ENCODE measurements around the gene MCC.

The MCC gene

GRCh38 chr5:113271015-113271414 is 217.2 kb downstream of the MCC start:
- DNase-seq (ENCODE audit: low spot score) = no peak

- DNase-seq (ENCODE audit: low spot score) = no peak
These were observed 218.2 kb downstream of the MCC start for GRCh38 chr5:113270086-113270485.

GRCh38 chr5:113269023-113269997 is 218.9 kb downstream of the MCC start:
- no peak for DNase-seq (ENCODE audit: low spot score)

GRCh38 chr5:113268232-113268631 is 220.0 kb downstream of the MCC start:
- DNase-seq (ENCODE audit: low spot score) = no peak

- DNase-seq (ENCODE audit: low spot score) = no peak
These were observed 220.8 kb downstream of the MCC start for GRCh38 chr5:113267361-113267900.

- no peak for DNase-seq (ENCODE audit: low spot score)
These were observed 221.4 kb downstream of the MCC start for GRCh38 chr5:113266913-113267227.

- no peak for DNase-seq (ENCODE audit: low spot score)
These were observed 221.9 kb downstream of the MCC start for GRCh38 chr5:113266227-113266912.

GRCh38 chr5:113265190-113265589 is 223.1 kb downstream of the MCC start:
- DNase-seq (ENCODE audit: low spot score) = no peak

GRCh38 chr5:113264046-113264445 is 224.2 kb downstream of the MCC start:
- no peak for DNase-seq (ENCODE audit: low spot score)

GRCh38 chr5:113263545-113263944 is 224.7 kb downstream of the MCC start:
- no peak for DNase-seq (ENCODE audit: low spot score)

- no peak for DNase-seq (ENCODE audit: low spot score)
These were observed 225.6 kb downstream of the MCC start for GRCh38 chr5:113262674-113263073.

- no peak for DNase-seq (ENCODE audit: low spot score)
These were observed 229.2 kb downstream of the MCC start for GRCh38 chr5:113259034-113259433.

- no peak for DNase-seq (ENCODE audit: low spot score)
These were observed 230.7 kb downstream of the MCC start for GRCh38 chr5:113257545-113257944.

- DNase-seq (ENCODE audit: low spot score) = no peak
These were observed 231.4 kb downstream of the MCC start for GRCh38 chr5:113256671-113257452.

- DNase-seq (ENCODE audit: low spot score) = no peak
These were observed 232.5 kb downstream of the MCC start for GRCh38 chr5:113255579-113256386.

GRCh38 chr5:113255105-113255504 is 233.1 kb downstream of the MCC start:
- DNase-seq (ENCODE audit: low spot score) = no peak

GRCh38 chr5:113253037-113253436 is 235.2 kb downstream of the MCC start:
- no peak for DNase-seq (ENCODE audit: low spot score)

GRCh38 chr5:113252066-113252465 is 236.2 kb downstream of the MCC start:
- no peak for DNase-seq (ENCODE audit: low spot score)

- no peak for DNase-seq (ENCODE audit: low spot score)
These were observed 237.8 kb downstream of the MCC start for GRCh38 chr5:113250341-113250953.

- DNase-seq (ENCODE audit: low spot score) = no peak
These were observed 239.0 kb downstream of the MCC start for GRCh38 chr5:113249206-113249605.

- no peak for DNase-seq (ENCODE audit: low spot score)
These were observed 241.8 kb downstream of the MCC start for GRCh38 chr5:113246361-113246870.

Measured in hematopoietic multipotent progenitor cell treated with erythropoietin and hydrocortisone succinate and interleukin-3 and kit ligand, for 17 days (in vitro differentiated cells).